DND-41 (cell line): Measurements from ENCODE around the gene DNAJB4.

Experiments
- EZH2 ChIP-seq: IDR thresholded peaks from 3 replicates; pipeline ENCODE4 v1.6.1; 2012; ENCODE audit warnings: borderline replicate concordance, low read depth, mild to moderate bottlenecking, moderate library complexity, low read length, inconsistent platforms; ENCODE audit not compliant: severe bottlenecking
- TF ChIP-seq, protein P1 (sequence below): IDR thresholded peaks from 2 replicates; pipeline ENCODE4 v1.5.1; 2012; ENCODE audit warnings: borderline replicate concordance, low read length, moderate library complexity, mild to moderate bottlenecking; ENCODE audit not compliant: poor library complexity, severe bottlenecking; ENCODE audit errors: extremely low read depth

DNA sequence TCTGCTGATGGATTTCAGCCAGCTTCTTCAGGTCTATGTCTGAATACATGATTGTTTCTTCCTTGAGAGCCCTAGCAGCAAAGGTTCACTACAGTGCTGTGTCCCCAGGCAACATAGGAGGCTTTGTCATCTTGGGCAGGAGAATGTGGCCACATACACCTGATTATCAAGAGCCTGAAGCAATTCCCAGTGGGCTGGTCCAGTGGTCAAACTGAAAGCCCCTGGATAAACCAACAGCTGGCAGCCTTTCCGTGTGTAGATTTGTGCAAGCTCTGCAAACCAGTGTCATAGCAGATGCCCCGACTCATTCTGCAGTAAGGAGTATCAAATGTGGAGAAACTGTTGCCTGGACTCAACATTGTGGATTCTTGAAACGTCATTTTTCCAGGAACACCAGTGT is 38.7 kb downstream of the DNAJB4 start:
- TF ChIP-seq, protein P1, sequence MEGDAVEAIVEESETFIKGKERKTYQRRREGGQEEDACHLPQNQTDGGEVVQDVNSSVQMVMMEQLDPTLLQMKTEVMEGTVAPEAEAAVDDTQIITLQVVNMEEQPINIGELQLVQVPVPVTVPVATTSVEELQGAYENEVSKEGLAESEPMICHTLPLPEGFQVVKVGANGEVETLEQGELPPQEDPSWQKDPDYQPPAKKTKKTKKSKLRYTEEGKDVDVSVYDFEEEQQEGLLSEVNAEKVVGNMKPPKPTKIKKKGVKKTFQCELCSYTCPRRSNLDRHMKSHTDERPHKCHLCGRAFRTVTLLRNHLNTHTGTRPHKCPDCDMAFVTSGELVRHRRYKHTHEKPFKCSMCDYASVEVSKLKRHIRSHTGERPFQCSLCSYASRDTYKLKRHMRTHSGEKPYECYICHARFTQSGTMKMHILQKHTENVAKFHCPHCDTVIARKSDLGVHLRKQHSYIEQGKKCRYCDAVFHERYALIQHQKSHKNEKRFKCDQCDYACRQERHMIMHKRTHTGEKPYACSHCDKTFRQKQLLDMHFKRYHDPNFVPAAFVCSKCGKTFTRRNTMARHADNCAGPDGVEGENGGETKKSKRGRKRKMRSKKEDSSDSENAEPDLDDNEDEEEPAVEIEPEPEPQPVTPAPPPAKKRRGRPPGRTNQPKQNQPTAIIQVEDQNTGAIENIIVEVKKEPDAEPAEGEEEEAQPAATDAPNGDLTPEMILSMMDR: no peak
- TF ChIP-seq EZH2: no peak
